Measurements from ENCODE around the gene PSG6. TPM values are rescaled to one million over a fixed set of nuclear protein-coding genes. Genes with fewer than 3 reads are reported as not detected.
A peak's percentile ranks its signal among the peaks of the same experiment; 100 is the strongest.
"Not testable (repeated sequence)": the region's sequence is repeated elsewhere in the genome, so short reads cannot be mapped to it uniquely, and the experiment has no call there.

Gene PSG6
- total RNA-seq, 1 experiment from 2014 or later = not detected

DNA sequence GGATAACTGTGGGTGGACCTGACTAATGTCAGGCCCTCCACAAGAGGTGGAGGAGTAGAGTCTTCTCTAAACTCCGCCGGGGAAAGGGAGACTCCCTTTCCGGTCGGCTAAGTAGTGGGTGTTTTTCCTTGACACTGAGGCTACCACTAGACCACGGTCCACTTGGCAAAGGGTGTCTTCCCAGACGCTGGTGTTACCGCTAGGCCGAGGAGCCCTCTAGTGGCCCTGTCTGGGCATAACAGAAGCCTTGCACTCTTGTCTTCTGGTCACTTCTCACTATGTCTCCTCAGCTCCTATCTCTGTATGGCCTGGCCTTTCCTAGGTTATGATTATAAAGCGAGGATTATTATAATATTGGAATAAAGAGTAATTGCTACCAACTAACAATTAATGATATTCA, 5.4 kb upstream of the PSG6 start:
- intact Hi-C loops (cut with micrococcal nuclease; ENCODE audit: unreplicated experiment); POLR2A ChIA-PET (ENCODE audit: low non-redundant PET); H3K27ac ChIP-seq (ENCODE audit: low read depth, low read length, poor library complexity, severe bottlenecking); CTCF ChIA-PET; BruUV-seq (replicated peaks); H3K9me3 ChIP-seq (ENCODE audit: low read depth, low read length, poor library complexity, severe bottlenecking); H3K4me1 ChIP-seq (ENCODE audit: insufficient read depth, low read length, poor library complexity, severe bottlenecking); H3K27me3 ChIP-seq (replicated peaks; ENCODE audit: insufficient read depth, low read depth, low read length, poor library complexity); H3K36me3 ChIP-seq (ENCODE audit: insufficient read depth, low read length, poor library complexity, severe bottlenecking); H3K4me3 ChIP-seq (ENCODE audit: low read depth, low read length, poor library complexity, severe bottlenecking): not testable (repeated sequence)
- DNase-seq (ENCODE audit: low spot score) = peak; percentile 50
- TF ChIP-seq, protein P1, sequence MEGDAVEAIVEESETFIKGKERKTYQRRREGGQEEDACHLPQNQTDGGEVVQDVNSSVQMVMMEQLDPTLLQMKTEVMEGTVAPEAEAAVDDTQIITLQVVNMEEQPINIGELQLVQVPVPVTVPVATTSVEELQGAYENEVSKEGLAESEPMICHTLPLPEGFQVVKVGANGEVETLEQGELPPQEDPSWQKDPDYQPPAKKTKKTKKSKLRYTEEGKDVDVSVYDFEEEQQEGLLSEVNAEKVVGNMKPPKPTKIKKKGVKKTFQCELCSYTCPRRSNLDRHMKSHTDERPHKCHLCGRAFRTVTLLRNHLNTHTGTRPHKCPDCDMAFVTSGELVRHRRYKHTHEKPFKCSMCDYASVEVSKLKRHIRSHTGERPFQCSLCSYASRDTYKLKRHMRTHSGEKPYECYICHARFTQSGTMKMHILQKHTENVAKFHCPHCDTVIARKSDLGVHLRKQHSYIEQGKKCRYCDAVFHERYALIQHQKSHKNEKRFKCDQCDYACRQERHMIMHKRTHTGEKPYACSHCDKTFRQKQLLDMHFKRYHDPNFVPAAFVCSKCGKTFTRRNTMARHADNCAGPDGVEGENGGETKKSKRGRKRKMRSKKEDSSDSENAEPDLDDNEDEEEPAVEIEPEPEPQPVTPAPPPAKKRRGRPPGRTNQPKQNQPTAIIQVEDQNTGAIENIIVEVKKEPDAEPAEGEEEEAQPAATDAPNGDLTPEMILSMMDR (conservative IDR thresholded peaks at IDR 0.05; ENCODE audit: low read depth, low read length) = peak; percentile 73

DNA sequence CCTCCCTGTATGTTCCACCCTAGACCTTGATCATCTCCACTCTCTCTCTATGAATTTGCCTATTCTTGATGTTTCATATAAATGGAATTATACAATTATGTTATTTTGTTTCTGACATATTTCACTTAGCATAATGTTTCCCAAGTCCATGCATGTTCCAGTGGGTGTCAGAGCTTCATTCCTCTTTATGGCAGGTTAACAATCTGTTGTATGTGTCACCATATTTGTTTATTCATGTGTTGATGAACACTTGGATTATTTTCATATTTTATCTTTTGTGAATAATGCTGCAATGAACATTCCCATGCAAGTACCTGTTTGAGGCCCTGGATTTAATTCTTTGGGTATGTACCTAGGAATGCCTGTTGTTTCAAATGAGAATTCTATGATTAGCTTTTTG, 3.3 kb upstream of the PSG6 start:
- BruUV-seq (replicated peaks); POLR2A ChIA-PET (ENCODE audit: low non-redundant PET); intact Hi-C loops (cut with micrococcal nuclease; ENCODE audit: unreplicated experiment): not testable (repeated sequence)

DNA sequence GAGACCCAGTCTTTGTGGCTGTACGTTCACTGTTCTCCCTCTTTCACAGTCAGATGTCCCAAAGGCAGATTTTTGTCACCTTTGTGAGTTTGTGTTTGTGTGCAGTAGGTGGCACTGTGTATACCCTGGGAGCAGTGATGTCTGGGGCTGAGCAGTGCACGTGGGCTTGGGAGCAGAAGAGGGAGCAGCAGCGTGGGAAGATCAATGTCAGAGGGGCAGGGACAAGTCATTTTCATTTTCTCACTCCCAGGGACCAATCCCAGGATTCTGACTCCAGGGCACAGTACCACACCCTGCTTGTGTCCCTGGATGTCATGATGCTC, 2.0 kb upstream of the PSG6 start:
- ChIA-PET CTCF (no interaction called here), POLR2A (ENCODE audit: low non-redundant PET) (no interaction called here)
- no TSS peak for BruUV-seq (replicated peaks)
- no peak overlapping the region for H3K27ac ChIP-seq (ENCODE audit: low read depth, low read length, poor library complexity, severe bottlenecking)
- TF ChIP-seq, protein P1 (conservative IDR thresholded peaks at IDR 0.05; ENCODE audit: low read depth, low read length) = 0 out of 2 replicates have a peak, but pooled peaks have one; percentile 28
- no peak for TF ChIP-seq EZH2 (IDR thresholded peaks at IDR 0.05; ENCODE audit: borderline replicate concordance, low read depth, low read length, poor library complexity, severe bottlenecking)
- H3K36me3 ChIP-seq (ENCODE audit: insufficient read depth, low read length, poor library complexity, severe bottlenecking) = no peaks in the 10 kb centered on the region
- no peak overlapping the region for H3K4me3 ChIP-seq (ENCODE audit: low read depth, low read length, poor library complexity, severe bottlenecking)
- no peaks in the 10 kb centered on the region for H3K4me1 ChIP-seq (ENCODE audit: insufficient read depth, low read length, poor library complexity, severe bottlenecking)
- DNase-seq (ENCODE audit: low spot score) = peak; percentile 4
- H3K27me3 ChIP-seq (replicated peaks; ENCODE audit: insufficient read depth, low read depth, low read length, poor library complexity) = no peaks in the 10 kb centered on the region
- H3K9me3 ChIP-seq (ENCODE audit: low read depth, low read length, poor library complexity, severe bottlenecking) = no peaks in the 10 kb centered on the region
- intact Hi-C loops (cut with micrococcal nuclease; ENCODE audit: unreplicated experiment) = no loop called here

More for the DNA sequence above, 3.3 kb upstream of the PSG6 start:
- H3K4me1 ChIP-seq (ENCODE audit: insufficient read depth, low read length, poor library complexity, severe bottlenecking); H3K9me3 ChIP-seq (ENCODE audit: low read depth, low read length, poor library complexity, severe bottlenecking); H3K36me3 ChIP-seq (ENCODE audit: insufficient read depth, low read length, poor library complexity, severe bottlenecking); H3K27me3 ChIP-seq (replicated peaks; ENCODE audit: insufficient read depth, low read depth, low read length, poor library complexity); H3K4me3 ChIP-seq (ENCODE audit: low read depth, low read length, poor library complexity, severe bottlenecking); DNase-seq (ENCODE audit: low spot score); H3K27ac ChIP-seq (ENCODE audit: low read depth, low read length, poor library complexity, severe bottlenecking); CTCF ChIA-PET: not testable (repeated sequence)

DNA sequence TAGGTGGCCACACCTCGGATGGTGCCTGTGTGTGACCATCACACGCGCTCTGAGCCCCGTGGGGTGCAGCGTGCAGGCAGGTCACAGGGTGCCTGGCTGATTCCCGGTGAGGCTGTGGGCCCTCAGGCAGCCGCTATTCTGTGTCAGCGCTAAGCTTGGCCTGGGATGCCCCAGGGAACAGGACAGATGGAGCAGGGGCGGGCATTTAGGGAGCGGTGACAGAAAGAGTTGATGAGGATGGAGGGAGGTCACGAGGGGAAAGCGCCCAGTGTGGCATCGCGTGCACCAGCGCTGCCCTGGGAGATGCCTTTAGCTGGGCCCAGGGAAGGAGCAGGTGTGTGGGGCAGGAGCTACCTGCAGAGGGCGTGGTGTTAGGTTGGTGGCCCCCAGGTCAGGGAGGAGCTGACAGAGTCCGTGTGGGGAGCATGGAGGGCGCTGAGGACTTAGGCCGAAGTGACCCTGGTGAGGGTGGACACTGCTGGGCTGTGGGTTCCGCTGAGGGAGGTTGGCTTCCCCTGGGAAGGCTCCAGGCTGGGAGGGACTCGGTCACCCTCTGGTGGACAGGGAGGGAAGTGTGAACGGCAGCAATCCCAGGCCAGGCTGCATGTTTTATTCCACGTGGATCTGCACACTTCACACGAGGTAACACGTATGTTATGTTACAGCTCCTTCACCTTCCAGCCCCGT, 1.5 kb upstream of the PSG6 start:
- H3K4me1 ChIP-seq (ENCODE audit: insufficient read depth, low read length, poor library complexity, severe bottlenecking); H3K9me3 ChIP-seq (ENCODE audit: low read depth, low read length, poor library complexity, severe bottlenecking); BruUV-seq (replicated peaks); intact Hi-C loops (cut with micrococcal nuclease; ENCODE audit: unreplicated experiment); H3K36me3 ChIP-seq (ENCODE audit: insufficient read depth, low read length, poor library complexity, severe bottlenecking); H3K4me3 ChIP-seq (ENCODE audit: low read depth, low read length, poor library complexity, severe bottlenecking); POLR2A ChIA-PET (ENCODE audit: low non-redundant PET); H3K27ac ChIP-seq (ENCODE audit: low read depth, low read length, poor library complexity, severe bottlenecking); CTCF ChIA-PET; H3K27me3 ChIP-seq (replicated peaks; ENCODE audit: insufficient read depth, low read depth, low read length, poor library complexity): not testable (repeated sequence)
- DNase-seq (ENCODE audit: low spot score) = peak; percentile 1
- TF ChIP-seq, protein P1 (conservative IDR thresholded peaks at IDR 0.05; ENCODE audit: low read depth, low read length) = peak; percentile 51

DNA sequence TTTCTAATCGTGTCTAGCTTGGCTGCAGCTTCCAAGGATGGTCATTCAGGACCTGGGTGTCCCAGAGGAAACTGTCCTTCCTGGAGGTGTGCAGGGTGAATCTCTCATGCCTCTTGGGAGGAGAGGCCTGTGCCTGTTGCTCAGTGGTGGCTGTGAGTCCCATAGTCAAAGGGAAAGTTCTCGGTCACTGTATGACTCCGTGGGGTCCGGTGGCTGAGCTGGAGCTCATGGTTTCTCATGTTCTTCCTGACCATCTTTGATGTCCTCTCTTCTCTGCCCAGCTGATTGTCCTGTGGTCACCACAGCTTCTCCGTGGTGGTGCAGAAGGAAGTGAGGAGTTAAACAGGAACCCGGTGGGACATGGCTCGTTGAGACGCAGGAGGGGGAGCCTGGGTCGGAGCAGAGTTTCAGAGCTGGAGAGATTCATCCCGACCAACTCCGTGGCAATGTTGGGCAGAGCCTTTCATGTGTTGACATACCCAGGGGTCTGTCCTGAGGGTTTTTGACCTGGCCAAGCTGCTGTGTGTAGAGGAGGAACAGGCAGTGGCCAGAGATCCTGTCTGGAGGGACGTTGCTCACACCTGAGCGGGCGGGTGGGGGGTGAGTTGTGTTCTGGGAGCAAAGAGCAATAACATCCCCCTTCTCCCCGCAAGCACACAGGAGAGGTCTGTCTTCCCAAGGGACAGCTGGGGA, 829 bp upstream of the PSG6 start:
- CTCF ChIA-PET; H3K36me3 ChIP-seq (ENCODE audit: insufficient read depth, low read length, poor library complexity, severe bottlenecking); BruUV-seq (replicated peaks); H3K4me3 ChIP-seq (ENCODE audit: low read depth, low read length, poor library complexity, severe bottlenecking); intact Hi-C loops (cut with micrococcal nuclease; ENCODE audit: unreplicated experiment); H3K27me3 ChIP-seq (replicated peaks; ENCODE audit: insufficient read depth, low read depth, low read length, poor library complexity); H3K4me1 ChIP-seq (ENCODE audit: insufficient read depth, low read length, poor library complexity, severe bottlenecking); POLR2A ChIA-PET (ENCODE audit: low non-redundant PET); DNase-seq (ENCODE audit: low spot score); H3K9me3 ChIP-seq (ENCODE audit: low read depth, low read length, poor library complexity, severe bottlenecking); H3K27ac ChIP-seq (ENCODE audit: low read depth, low read length, poor library complexity, severe bottlenecking): not testable (repeated sequence)

Data from A673 (cell line).